C4-2B (cell line): ENCODE measurements around the gene NECTIN1.

ENCODE experiments used
- H3K27ac ChIP-seq: fragments of 450-650 bp; 2 replicates; pipeline ENCODE4 v1.5.1; 2017
- CTCF ChIP-seq: fragments of 450-650 bp; conservative IDR thresholded peaks from 2 replicates; pipeline ENCODE4 v1.5.1; 2017; ENCODE audit warnings: mild to moderate bottlenecking
- ZFX ChIP-seq: fragments of 450-650 bp; IDR thresholded peaks from 2 replicates; pipeline ENCODE4 v1.6.1; 2017

Gene NECTIN1

GRCh38 chr11:119664063-119664572, 64.9 kb downstream of the NECTIN1 start:
- H3K27ac ChIP-seq = no peak overlapping the region

GRCh38 chr11:119663279-119663678, 65.7 kb downstream of the NECTIN1 start:
- no peak overlapping the region for H3K27ac ChIP-seq
- no peak for TF ChIP-seq CTCF
- no peak for TF ChIP-seq ZFX

More at GRCh38 chr11:119664063-119664572, 64.9 kb downstream of the NECTIN1 start:
- TF ChIP-seq ZFX (no peak), CTCF (no peak)

GRCh38 chr11:119661226-119661625, 67.8 kb downstream of the NECTIN1 start:
- no peak for TF ChIP-seq ZFX
- TF ChIP-seq CTCF = no peak
- no peak overlapping the region for H3K27ac ChIP-seq

- TF ChIP-seq CTCF (no peak), ZFX (no peak)
- no peak overlapping the region for H3K27ac ChIP-seq
Observed at GRCh38 chr11:119659971-119660723, 68.9 kb downstream of the NECTIN1 start.

- no peak overlapping the region for H3K27ac ChIP-seq
- TF ChIP-seq ZFX (no peak), CTCF (no peak)
Observed at GRCh38 chr11:119652907-119653659, 75.9 kb downstream of the NECTIN1 start.

- no peak for TF ChIP-seq ZFX
- no peak for TF ChIP-seq CTCF
- H3K27ac ChIP-seq = no peak overlapping the region
Observed at GRCh38 chr11:119651802-119652584, 77.0 kb downstream of the NECTIN1 start.
